Natural killer cell treated with Interleukin-12 subunit alpha and Interleukin-12 subunit beta and Interleukin-15 and Interleukin-18, amount 100 ng/mL, for 72 hours (primary cell): ENCODE results near the gene CAPZB. TPM values are rescaled to one million over a fixed set of nuclear protein-coding genes. Genes with fewer than 3 reads are reported as not detected.

Source experiments
- ATAC-seq, 2 donors: fragments of 150-1000 bp; cut with Tn5 transposase in 1 of 2; sonication (Bioruptor Pico), chemical (Tn5 transposase) in 1 of 2; 2 replicates each; pipeline ENCODE4 v1.10.0; 2021
- DNase-seq: peaks from one replicate; pipeline ENCODE4 v3.0.0; 2022; ENCODE audit warnings: low spot score
- H3K27ac Mint-ChIP-seq, 2 donors: 1 replicate in 1 of 2; 2 replicates in 1 of 2; pipeline ENCODE4 v1.8.0; 2022; ENCODE audit warnings: mixed read lengths in 2 of 2, mild to moderate bottlenecking in 1 of 2, moderate library complexity in 1 of 2
- H3K27me3 Mint-ChIP-seq, 2 donors: 1 replicate in 1 of 2; 2 replicates in 1 of 2; pipeline ENCODE4 v1.8.0; 2022; ENCODE audit warnings: mixed read lengths in 2 of 2
- H3K36me3 Mint-ChIP-seq: one replicate; pipeline ENCODE4 v1.8.0; 2022; ENCODE audit warnings: mixed read lengths
- H3K4me1 Mint-ChIP-seq, 2 donors: 1 replicate in 1 of 2; 2 replicates in 1 of 2; pipeline ENCODE4 v1.8.0; 2022; ENCODE audit warnings: low read depth in 2 of 2, mixed read lengths in 2 of 2, mild to moderate bottlenecking in 1 of 2
- H3K4me3 Mint-ChIP-seq: one replicate; pipeline ENCODE4 v1.8.0; 2022; ENCODE audit warnings: mixed read lengths
- H3K9me3 Mint-ChIP-seq: 2 replicates; pipeline ENCODE4 v1.8.0; 2022; ENCODE audit warnings: mixed read lengths
- total RNA-seq, 2 donors: library from RNA; stranded (reverse); gene quantifications; one replicate each; pipeline ENCODE4 v1.2.3, GENCODE V29; 2022

The CAPZB gene
- total RNA-seq, 2 donors from 2014 or later, result 270 to 359 TPM

DNA sequence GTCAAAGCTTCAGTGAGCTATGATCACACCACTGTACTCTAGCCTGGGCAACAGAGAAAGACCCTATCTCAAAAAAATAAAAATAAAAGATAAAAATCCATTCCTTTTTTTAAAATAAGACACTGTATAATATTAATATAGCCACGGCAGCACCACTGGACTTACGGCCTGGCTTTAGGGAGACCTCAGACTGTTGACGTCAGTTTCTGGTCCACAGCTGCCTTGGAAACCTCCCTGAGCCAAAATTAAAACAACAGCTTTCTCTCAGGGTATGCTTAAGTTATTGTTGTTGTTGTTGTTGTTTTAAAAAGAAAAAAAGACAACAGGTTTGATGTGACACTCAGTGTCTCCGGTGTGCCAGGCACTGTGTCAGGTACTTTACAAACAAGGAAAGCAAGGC lies 42.0 kb downstream of the CAPZB start:
- H3K36me3 Mint-ChIP-seq, result no peaks in the 10 kb centered on the region
- no peak for ATAC-seq
- DNase-seq, result no peak
- H3K27ac Mint-ChIP-seq, result peak overlapping the region in 1 of 2 donors; percentile 76
- no peak overlapping the region for H3K4me3 Mint-ChIP-seq
- H3K27me3 Mint-ChIP-seq, result no peaks in the 10 kb centered on the region
- no peaks in the 10 kb centered on the region for H3K9me3 Mint-ChIP-seq
- peaks cover 51 to 61% of the 10 kb centered on the region in 2 donors for H3K4me1 Mint-ChIP-seq

- no peak for ATAC-seq
- H3K4me3 Mint-ChIP-seq, result no peak overlapping the region
These were observed 42.9 kb downstream of the CAPZB start for GRCh38 chr1:19442154-19443096.

GRCh38 chr1:19441048-19441780 lies 44.1 kb downstream of the CAPZB start:
- Mint-ChIP-seq H3K4me3 (no peak overlapping the region), H3K9me3 (no peaks in the 10 kb centered on the region), H3K27me3 (no peaks in the 10 kb centered on the region), H3K4me1 (peaks cover 58 to 64% of the 10 kb centered on the region in 2 donors), H3K27ac (no peak overlapping the region), H3K36me3 (no peaks in the 10 kb centered on the region)
- ATAC-seq, result no peak
- no peak for DNase-seq

More at GRCh38 chr1:19442154-19443096, 42.9 kb downstream of the CAPZB start:
- Mint-ChIP-seq H3K9me3 (no peaks in the 10 kb centered on the region), H3K36me3 (no peaks in the 10 kb centered on the region), H3K27ac (peak overlapping the region in 1 of 2 donors; percentile 76), H3K27me3 (no peaks in the 10 kb centered on the region), H3K4me1 (peaks cover 48 to 59% of the 10 kb centered on the region in 2 donors)
- no peak for DNase-seq

GRCh38 chr1:19439464-19440171 lies 45.7 kb downstream of the CAPZB start:
- H3K36me3 Mint-ChIP-seq, result no peaks in the 10 kb centered on the region
- H3K4me1 Mint-ChIP-seq, result peaks cover 57 to 65% of the 10 kb centered on the region in 2 donors
- H3K4me3 Mint-ChIP-seq, result no peak overlapping the region
- no peaks in the 10 kb centered on the region for H3K9me3 Mint-ChIP-seq
- DNase-seq, result no peak
- peak overlapping the region in 1 of 2 donors; percentile 15 for H3K27ac Mint-ChIP-seq
- ATAC-seq, result no peak
- no peaks in the 10 kb centered on the region for H3K27me3 Mint-ChIP-seq

- peak overlapping the region in 1 of 2 donors; percentile 29 for H3K27ac Mint-ChIP-seq
- H3K9me3 Mint-ChIP-seq, result no peaks in the 10 kb centered on the region
- no peaks in the 10 kb centered on the region for H3K27me3 Mint-ChIP-seq
- no peaks in the 10 kb centered on the region for H3K36me3 Mint-ChIP-seq
- DNase-seq (no peak), ATAC-seq (no peak)
- no peak overlapping the region for H3K4me3 Mint-ChIP-seq
- H3K4me1 Mint-ChIP-seq, result peaks cover 57 to 65% of the 10 kb centered on the region in 2 donors
These were observed 46.7 kb downstream of the CAPZB start for GRCh38 chr1:19438516-19439195.

GRCh38 chr1:19437891-19438294 lies 47.4 kb downstream of the CAPZB start:
- ATAC-seq (no peak), DNase-seq (no peak)
- peaks cover 61 to 70% of the 10 kb centered on the region in 2 donors for H3K4me1 Mint-ChIP-seq
- H3K9me3 Mint-ChIP-seq, result no peaks in the 10 kb centered on the region
- H3K27me3 Mint-ChIP-seq, result no peaks in the 10 kb centered on the region
- H3K36me3 Mint-ChIP-seq, result no peaks in the 10 kb centered on the region
- H3K4me3 Mint-ChIP-seq, result no peak overlapping the region
- peak overlapping the region in 1 of 2 donors; percentile 85 for H3K27ac Mint-ChIP-seq

GRCh38 chr1:19436716-19437476 lies 48.4 kb downstream of the CAPZB start:
- ATAC-seq (no peak), DNase-seq (no peak)
- peak overlapping the region; percentile 52 to 85 for H3K27ac Mint-ChIP-seq
- H3K27me3 Mint-ChIP-seq, result no peaks in the 10 kb centered on the region
- no peaks in the 10 kb centered on the region for H3K36me3 Mint-ChIP-seq
- peaks cover 60 to 66% of the 10 kb centered on the region in 2 donors for H3K4me1 Mint-ChIP-seq
- no peak overlapping the region for H3K4me3 Mint-ChIP-seq
- H3K9me3 Mint-ChIP-seq, result no peaks in the 10 kb centered on the region

DNA sequence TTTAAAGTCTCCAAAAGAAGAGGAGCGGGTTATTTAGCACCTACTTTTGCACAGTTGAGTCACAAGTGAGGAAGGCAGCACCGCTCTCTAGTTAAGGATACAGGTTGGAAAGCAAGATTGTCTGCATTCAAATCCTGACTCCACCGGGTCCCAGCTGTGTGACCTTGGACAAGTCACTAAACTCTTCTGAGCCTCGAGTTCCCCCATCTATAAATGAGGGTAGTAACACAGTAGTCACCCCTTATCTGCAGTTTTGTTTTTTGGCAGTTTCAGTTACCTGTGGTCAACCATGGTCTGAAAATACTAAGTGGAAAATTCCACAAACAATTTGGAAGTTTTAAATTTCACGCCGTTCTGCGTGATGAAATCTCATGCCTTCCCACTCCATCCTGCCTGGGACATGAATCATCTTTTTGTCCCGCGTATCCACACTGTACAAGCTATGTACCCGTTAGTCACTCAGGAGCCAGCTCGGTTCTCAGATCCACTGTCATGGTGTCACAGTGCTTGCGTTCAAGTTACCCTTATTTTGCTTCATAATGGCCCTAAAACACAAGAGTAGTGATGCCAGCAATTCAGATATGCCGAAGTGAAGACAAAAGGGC lies 49.4 kb downstream of the CAPZB start:
- peaks cover 56 to 62% of the 10 kb centered on the region in 2 donors for H3K4me1 Mint-ChIP-seq
- DNase-seq, result no peak
- no peaks in the 10 kb centered on the region for H3K36me3 Mint-ChIP-seq
- H3K27ac Mint-ChIP-seq, result peak overlapping the region; percentile 52 to 85
- ATAC-seq, result no peak
- H3K27me3 Mint-ChIP-seq, result no peaks in the 10 kb centered on the region
- no peaks in the 10 kb centered on the region for H3K9me3 Mint-ChIP-seq
- H3K4me3 Mint-ChIP-seq, result no peak overlapping the region

- H3K27ac Mint-ChIP-seq, result peak overlapping the region; percentile 52 to 85
- H3K9me3 Mint-ChIP-seq, result no peaks in the 10 kb centered on the region
- no peak overlapping the region for H3K4me3 Mint-ChIP-seq
- DNase-seq, result no peak
- H3K27me3 Mint-ChIP-seq, result no peaks in the 10 kb centered on the region
- H3K4me1 Mint-ChIP-seq, result peaks cover 64 to 70% of the 10 kb centered on the region in 2 donors
- ATAC-seq, result no peak
- H3K36me3 Mint-ChIP-seq, result no peaks in the 10 kb centered on the region
These were observed 50.2 kb downstream of the CAPZB start for GRCh38 chr1:19435181-19435580.

DNA sequence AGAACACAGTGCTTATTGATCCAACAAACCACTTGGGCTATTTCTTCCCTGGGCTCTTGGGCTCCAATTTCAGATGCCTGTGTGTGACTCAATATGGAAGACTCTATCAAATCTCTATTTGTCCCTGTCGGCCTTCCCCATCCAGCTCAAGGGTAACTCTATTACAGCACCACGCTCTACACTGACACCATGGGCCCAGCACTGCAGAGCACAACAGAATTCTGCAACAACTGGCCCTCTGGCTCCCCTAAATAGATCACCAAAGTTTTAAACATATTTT lies 51.7 kb downstream of the CAPZB start:
- H3K36me3 Mint-ChIP-seq, result no peaks in the 10 kb centered on the region
- DNase-seq, result no peak

GRCh38 chr1:19432943-19433718 lies 52.2 kb downstream of the CAPZB start:
- peak overlapping the region in 1 of 2 donors; percentile 57 for H3K27ac Mint-ChIP-seq
- no peak overlapping the region for H3K4me3 Mint-ChIP-seq
- no peak for ATAC-seq

More for the DNA sequence above, 51.7 kb downstream of the CAPZB start:
- Mint-ChIP-seq H3K9me3 (no peaks in the 10 kb centered on the region), H3K4me1 (peaks cover 69 to 70% of the 10 kb centered on the region in 2 donors), H3K27ac (no peak overlapping the region), H3K27me3 (no peaks in the 10 kb centered on the region), H3K4me3 (no peak overlapping the region)
- no peak for ATAC-seq

More at GRCh38 chr1:19432943-19433718, 52.2 kb downstream of the CAPZB start:
- no peak for DNase-seq
- Mint-ChIP-seq H3K4me1 (peaks cover 71 to 73% of the 10 kb centered on the region in 2 donors), H3K9me3 (no peaks in the 10 kb centered on the region), H3K27me3 (no peaks in the 10 kb centered on the region), H3K36me3 (no peaks in the 10 kb centered on the region)
